IPS DF 4.7 (cell line): ENCODE measurements around the gene LRMDA.

Source experiments
- DNase-seq: peaks from one replicate; pipeline ENCODE4 v3.0.0-alpha.2; 2013; ENCODE audit warnings: low spot score; ENCODE audit errors: extremely low read depth

Gene LRMDA

GRCh38 chr10:75443362-75443761, 11.9 kb downstream of the LRMDA start:
- DNase-seq, result no peak

GRCh38 chr10:75444781-75445386, 13.5 kb downstream of the LRMDA start:
- DNase-seq, result no peak

GRCh38 chr10:75446508-75446907, 15.1 kb downstream of the LRMDA start:
- DNase-seq, result no peak

- no peak for DNase-seq
Measured at GRCh38 chr10:75448166-75448565, 16.7 kb downstream of the LRMDA start.

GRCh38 chr10:75449382-75450074, 18.1 kb downstream of the LRMDA start:
- no peak for DNase-seq

- no peak for DNase-seq
Measured at GRCh38 chr10:75450075-75450445, 18.6 kb downstream of the LRMDA start.

- DNase-seq, result no peak
Measured at GRCh38 chr10:75450644-75451640, 19.5 kb downstream of the LRMDA start.

- DNase-seq, result no peak
Measured at GRCh38 chr10:75451831-75452230, 20.4 kb downstream of the LRMDA start.

- DNase-seq, result no peak
Measured at GRCh38 chr10:75452997-75453396, 21.6 kb downstream of the LRMDA start.

- DNase-seq, result no peak
Measured at GRCh38 chr10:75456122-75456521, 24.7 kb downstream of the LRMDA start.

GRCh38 chr10:75460059-75460458, 28.6 kb downstream of the LRMDA start:
- no peak for DNase-seq

GRCh38 chr10:75461672-75462649, 30.5 kb downstream of the LRMDA start:
- DNase-seq, result no peak

GRCh38 chr10:75462865-75463264, 31.4 kb downstream of the LRMDA start:
- no peak for DNase-seq

- no peak for DNase-seq
Measured at GRCh38 chr10:75464478-75465449, 33.3 kb downstream of the LRMDA start.

GRCh38 chr10:75465450-75465827, 34.0 kb downstream of the LRMDA start:
- DNase-seq, result no peak

GRCh38 chr10:75466001-75466400, 34.6 kb downstream of the LRMDA start:
- DNase-seq, result no peak

GRCh38 chr10:75466886-75467285, 35.5 kb downstream of the LRMDA start:
- DNase-seq, result no peak

GRCh38 chr10:75468612-75469005, 37.2 kb downstream of the LRMDA start:
- DNase-seq, result no peak

GRCh38 chr10:75469006-75469616, 37.7 kb downstream of the LRMDA start:
- DNase-seq, result no peak
